ENCODE results near the gene LMF1. TPM values are rescaled to one million over a fixed set of nuclear protein-coding genes. Genes with fewer than 3 reads are reported as not detected.

Gene LMF1
- total RNA-seq, 1 experiment from 2014 or later, result 13.5 TPM

DNA sequence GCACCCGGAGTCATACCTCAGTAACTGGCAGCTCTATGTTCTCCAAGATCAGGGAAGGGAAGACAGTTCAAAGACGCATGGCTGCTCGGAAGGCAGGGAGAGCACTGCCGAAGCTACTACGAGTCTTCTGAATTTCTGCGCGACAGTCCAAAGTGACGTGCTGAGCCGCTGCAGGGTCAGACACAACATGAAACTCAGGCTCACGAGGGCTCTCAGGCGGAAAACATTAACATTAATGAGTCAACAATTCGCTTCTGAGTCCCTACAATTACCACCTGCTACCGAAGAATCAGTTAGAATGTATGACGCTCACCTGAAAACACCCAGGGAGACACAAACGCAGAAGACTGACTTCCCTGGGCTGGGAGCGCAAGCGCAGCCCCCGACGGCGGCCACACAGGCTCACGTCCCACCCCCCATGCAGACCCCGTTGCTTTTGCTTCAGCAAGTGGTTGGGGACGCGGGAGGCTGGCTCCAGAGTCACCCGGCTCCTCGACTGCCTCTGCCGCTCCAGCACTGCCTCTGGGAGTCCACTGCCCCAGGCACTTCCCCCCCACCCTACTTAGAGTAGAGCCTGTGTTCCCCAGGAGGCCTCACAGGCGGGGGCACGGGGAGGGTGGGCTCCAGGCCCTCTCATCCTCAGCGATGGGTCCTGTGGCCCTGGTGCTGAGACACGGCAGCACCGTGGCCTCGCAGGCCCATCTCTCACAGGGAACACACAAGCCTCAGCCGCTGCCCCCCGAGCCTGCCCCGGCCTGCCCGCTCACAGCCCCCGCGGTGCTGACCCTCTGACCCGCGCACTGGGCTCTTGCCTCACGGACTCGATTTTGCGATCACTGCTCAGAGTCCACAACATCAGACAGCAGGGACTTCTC, 38.9 kb downstream of the LMF1 start:
- CTCF ChIA-PET, result no interaction called here

DNA sequence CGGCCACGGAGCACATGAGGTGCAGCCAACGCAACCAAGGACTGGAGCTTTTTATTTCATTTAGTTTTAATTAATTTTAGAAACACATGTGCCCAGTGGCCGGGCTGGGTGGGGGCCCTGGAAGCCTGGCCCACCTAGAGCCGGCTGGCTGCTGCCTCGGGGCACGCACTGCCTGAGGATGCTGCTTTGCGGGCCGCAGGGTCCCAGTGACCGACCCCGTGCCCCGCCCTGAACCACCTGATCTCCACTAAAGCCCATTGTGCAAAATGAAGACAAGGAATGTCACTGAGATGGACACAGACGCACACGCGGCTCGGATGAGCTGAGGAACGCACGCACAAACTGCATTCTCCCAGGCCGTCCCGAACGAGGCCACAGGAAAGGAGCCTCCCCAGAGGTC, 39.6 kb downstream of the LMF1 start:
- BruUV-seq (replicated peaks), result no TSS peak
- POLR2A ChIA-PET (ENCODE audit: unreplicated experiment), result no interaction called here

More for the DNA sequence above, 38.9 kb downstream of the LMF1 start:
- no peak overlapping the region for H2AFZ ChIP-seq (ENCODE audit: low read length)
- no peak overlapping the region for H3K27ac ChIP-seq (ENCODE audit: low read length)
- H3K27me3 ChIP-seq (ENCODE audit: low read length), result no peaks in the 10 kb centered on the region
- H3K4me3 ChIP-seq (ENCODE audit: low read length), result no peak overlapping the region
- H3K4me2 ChIP-seq (ENCODE audit: low read length), result no peak overlapping the region
- intact Hi-C loops (cut with micrococcal nuclease), result no loop called here
- no peaks in the 10 kb centered on the region for H3K79me2 ChIP-seq (ENCODE audit: low read length)
- no peaks in the 10 kb centered on the region for H3K4me1 ChIP-seq (ENCODE audit: insufficient read depth, low read length)
- TF ChIP-seq EZH2phosphoT487 (IDR thresholded peaks at IDR 0.05; ENCODE audit: borderline replicate concordance, low read length) (no peak), EZH2 (IDR thresholded peaks at IDR 0.05; ENCODE audit: low read length, unreplicated experiment) (no peak)
- TF ChIP-seq, protein P1, sequence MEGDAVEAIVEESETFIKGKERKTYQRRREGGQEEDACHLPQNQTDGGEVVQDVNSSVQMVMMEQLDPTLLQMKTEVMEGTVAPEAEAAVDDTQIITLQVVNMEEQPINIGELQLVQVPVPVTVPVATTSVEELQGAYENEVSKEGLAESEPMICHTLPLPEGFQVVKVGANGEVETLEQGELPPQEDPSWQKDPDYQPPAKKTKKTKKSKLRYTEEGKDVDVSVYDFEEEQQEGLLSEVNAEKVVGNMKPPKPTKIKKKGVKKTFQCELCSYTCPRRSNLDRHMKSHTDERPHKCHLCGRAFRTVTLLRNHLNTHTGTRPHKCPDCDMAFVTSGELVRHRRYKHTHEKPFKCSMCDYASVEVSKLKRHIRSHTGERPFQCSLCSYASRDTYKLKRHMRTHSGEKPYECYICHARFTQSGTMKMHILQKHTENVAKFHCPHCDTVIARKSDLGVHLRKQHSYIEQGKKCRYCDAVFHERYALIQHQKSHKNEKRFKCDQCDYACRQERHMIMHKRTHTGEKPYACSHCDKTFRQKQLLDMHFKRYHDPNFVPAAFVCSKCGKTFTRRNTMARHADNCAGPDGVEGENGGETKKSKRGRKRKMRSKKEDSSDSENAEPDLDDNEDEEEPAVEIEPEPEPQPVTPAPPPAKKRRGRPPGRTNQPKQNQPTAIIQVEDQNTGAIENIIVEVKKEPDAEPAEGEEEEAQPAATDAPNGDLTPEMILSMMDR (conservative IDR thresholded peaks at IDR 0.05; ENCODE audit: low read depth, low read length), result no peak
- DNase-seq (no peak), ATAC-seq (no peak)
- no TSS peak for BruUV-seq (replicated peaks)
- no peaks in the 10 kb centered on the region for H3K9me3 ChIP-seq (ENCODE audit: low read length)
- no peaks in the 10 kb centered on the region for H3F3A ChIP-seq (ENCODE audit: low read length, unreplicated experiment)
- H4K20me1 ChIP-seq (ENCODE audit: low read length), result no peaks in the 10 kb centered on the region
- no peak overlapping the region for H3K9ac ChIP-seq (ENCODE audit: low read length)
- H3K9me2 ChIP-seq (replicated peaks; ENCODE audit: low read length), result no peaks in the 10 kb centered on the region
- H3K36me3 ChIP-seq (ENCODE audit: low read depth, low read length), result no peaks in the 10 kb centered on the region
- POLR2A ChIA-PET (ENCODE audit: unreplicated experiment), result no interaction called here

More for the DNA sequence above, 39.6 kb downstream of the LMF1 start:
- H3K4me3 ChIP-seq (ENCODE audit: low read length), result no peak overlapping the region
- no peaks in the 10 kb centered on the region for H3K9me3 ChIP-seq (ENCODE audit: low read length)
- ATAC-seq (no peak), DNase-seq (no peak)
- no peaks in the 10 kb centered on the region for H4K20me1 ChIP-seq (ENCODE audit: low read length)
- CTCF ChIA-PET, result no interaction called here
- H3K27ac ChIP-seq (ENCODE audit: low read length), result no peak overlapping the region
- no peaks in the 10 kb centered on the region for H3K4me1 ChIP-seq (ENCODE audit: insufficient read depth, low read length)
- no peaks in the 10 kb centered on the region for H3K27me3 ChIP-seq (ENCODE audit: low read length)
- H3K9ac ChIP-seq (ENCODE audit: low read length), result no peak overlapping the region
- no peak overlapping the region for H2AFZ ChIP-seq (ENCODE audit: low read length)
- H3K36me3 ChIP-seq (ENCODE audit: low read depth, low read length), result peaks cover 2% of the 10 kb centered on the region; the same call in 1 of the 2 replicates
- H3K79me2 ChIP-seq (ENCODE audit: low read length), result no peaks in the 10 kb centered on the region
- H3K9me2 ChIP-seq (replicated peaks; ENCODE audit: low read length), result no peaks in the 10 kb centered on the region
- H3K4me2 ChIP-seq (ENCODE audit: low read length), result no peak overlapping the region
- intact Hi-C loops (cut with micrococcal nuclease), result no loop called here
- H3F3A ChIP-seq (ENCODE audit: low read length, unreplicated experiment), result no peaks in the 10 kb centered on the region
- TF ChIP-seq, protein P1 (conservative IDR thresholded peaks at IDR 0.05; ENCODE audit: low read depth, low read length), result no peak
- TF ChIP-seq EZH2 (IDR thresholded peaks at IDR 0.05; ENCODE audit: low read length, unreplicated experiment) (no peak), EZH2phosphoT487 (IDR thresholded peaks at IDR 0.05; ENCODE audit: borderline replicate concordance, low read length) (no peak)
